ENCODE data around the gene LCP2. TPM values are rescaled to one million over a fixed set of nuclear protein-coding genes. Genes with fewer than 3 reads are reported as not detected.

The LCP2 gene
- total RNA-seq, 4 donors from 2014 or later, result 45.8 to 120 (median 55.0) TPM

DNA sequence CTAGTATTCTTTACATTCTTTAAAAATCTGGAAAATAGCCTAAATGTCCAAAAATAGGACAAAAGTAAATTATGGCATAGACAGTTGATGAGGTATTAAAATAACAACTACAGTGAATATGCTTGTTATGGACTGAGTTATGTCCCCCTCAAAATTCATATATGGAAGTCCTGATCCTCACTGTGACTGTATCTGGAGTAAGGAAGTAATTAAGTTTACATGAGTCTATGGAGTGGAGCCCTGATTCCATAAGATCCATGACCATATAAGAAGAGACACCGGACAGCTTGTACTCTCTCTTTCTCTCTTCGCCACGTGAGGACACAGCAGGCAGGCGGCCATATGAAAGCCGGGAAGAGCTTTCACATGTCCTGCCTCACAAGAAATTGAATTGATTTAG is 93.4 kb downstream of the LCP2 start:
- no peak for TF ChIP-seq CTCF (IDR thresholded peaks at IDR 0.05; ENCODE audit: low read depth)

DNA sequence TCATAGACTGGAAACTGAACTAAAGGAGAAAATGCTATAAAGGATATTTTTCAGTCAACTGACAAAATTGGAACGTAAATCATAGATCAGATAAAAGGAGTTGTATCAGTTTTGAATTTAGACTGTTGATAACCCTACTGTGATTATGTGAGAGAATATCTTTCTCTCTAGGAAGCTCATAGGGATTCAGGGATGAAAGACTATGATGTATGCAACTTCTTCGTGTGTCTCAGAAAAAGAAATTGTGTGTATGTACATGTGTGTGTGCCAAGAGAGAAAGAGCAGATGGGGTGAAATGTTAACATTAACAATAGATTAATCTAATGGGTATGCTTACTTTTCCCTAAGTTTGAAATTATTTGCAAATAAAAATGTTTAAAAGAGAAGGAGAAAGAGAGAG is 95.5 kb downstream of the LCP2 start:
- no peak for TF ChIP-seq CTCF (IDR thresholded peaks at IDR 0.05; ENCODE audit: low read depth)

DNA sequence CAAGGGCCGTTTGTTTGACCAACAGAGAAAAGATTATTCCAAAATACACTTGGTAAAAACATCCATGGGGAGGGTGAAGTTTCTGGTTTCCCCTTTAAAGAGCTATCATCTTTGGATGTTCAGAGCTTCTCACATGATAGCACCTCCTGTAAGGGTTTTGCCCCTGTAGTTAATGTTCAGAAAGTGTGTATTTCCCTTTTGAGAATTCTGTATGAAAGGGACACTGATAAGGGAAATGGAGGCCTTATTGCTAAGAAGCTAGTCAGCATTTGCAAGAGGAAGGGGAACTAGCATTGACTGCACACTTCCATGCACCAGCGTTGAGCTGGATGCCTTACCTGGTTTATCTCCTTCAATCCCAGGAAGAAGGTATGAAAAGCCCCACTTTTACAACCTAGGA is 96.3 kb downstream of the LCP2 start:
- TF ChIP-seq CTCF (IDR thresholded peaks at IDR 0.05; ENCODE audit: low read depth), result no peak

GRCh38 chr5:170200876-170201275 is 96.7 kb downstream of the LCP2 start:
- no peak for TF ChIP-seq CTCF (IDR thresholded peaks at IDR 0.05; ENCODE audit: low read depth)

Other genes starting within 250 kb of the LCP2 start
- gene FOXI1, start 191.9 kb downstream of the LCP2 start, total RNA-seq, result not detected
- 1 to 10 TPM in 2 of 4 donors, under 1 TPM in 1, not detected in 1; 0.68 to 2.3 (median 1.5) TPM for gene C5orf58, start 64.8 kb downstream of the LCP2 start, total RNA-seq
- 1 to 10 TPM in 1 of 4 donors, under 1 TPM in 2, not detected in 1; 0.19 to 1.0 (median 0.44) TPM for gene KCNMB1, start 91.6 kb upstream of the LCP2 start, total RNA-seq
- gene KCNIP1, start 206.2 kb upstream of the LCP2 start, total RNA-seq, result 1 to 10 TPM in 1 of 4 donors, not detected in 3; 6.4 TPM